ENCODE measurements around the gene SNX14.

The SNX14 gene

GRCh38 chr6:85473748-85474147, 119.9 kb downstream of the SNX14 start:
- Histone ChIP-seq H3K36me3 (ENCODE audit: control insufficient read depth, low read depth, low read length) (no peaks in the 10 kb centered on the region), H3K9ac (ENCODE audit: low read length) (no peak overlapping the region), H3K9me3 (ENCODE audit: control insufficient read depth, low read depth, low read length) (no peaks in the 10 kb centered on the region), H3K4me1 (ENCODE audit: control insufficient read depth, low read depth, low read length) (no peaks in the 10 kb centered on the region), H3K4me3 (ENCODE audit: low read length) (no peak overlapping the region), H3K27me3 (ENCODE audit: control insufficient read depth, insufficient read depth, low read length) (no peaks in the 10 kb centered on the region), H3K27ac (ENCODE audit: low read length) (no peak overlapping the region)

GRCh38 chr6:85472744-85473143, 120.9 kb downstream of the SNX14 start:
- Histone ChIP-seq H3K9me3 (ENCODE audit: control insufficient read depth, low read depth, low read length) (no peaks in the 10 kb centered on the region), H3K4me3 (ENCODE audit: low read length) (no peak overlapping the region), H3K4me1 (ENCODE audit: control insufficient read depth, low read depth, low read length) (no peaks in the 10 kb centered on the region), H3K36me3 (ENCODE audit: control insufficient read depth, low read depth, low read length) (no peaks in the 10 kb centered on the region), H3K9ac (ENCODE audit: low read length) (no peak overlapping the region), H3K27ac (ENCODE audit: low read length) (no peak overlapping the region), H3K27me3 (ENCODE audit: control insufficient read depth, insufficient read depth, low read length) (no peaks in the 10 kb centered on the region)

- no peaks in the 10 kb centered on the region for H3K27me3 ChIP-seq (ENCODE audit: control insufficient read depth, insufficient read depth, low read length)
- no peaks in the 10 kb centered on the region for H3K9me3 ChIP-seq (ENCODE audit: control insufficient read depth, low read depth, low read length)
- H3K4me3 ChIP-seq (ENCODE audit: low read length) = no peak overlapping the region
- no peak overlapping the region for H3K27ac ChIP-seq (ENCODE audit: low read length)
- no peaks in the 10 kb centered on the region for H3K4me1 ChIP-seq (ENCODE audit: control insufficient read depth, low read depth, low read length)
- no peaks in the 10 kb centered on the region for H3K36me3 ChIP-seq (ENCODE audit: control insufficient read depth, low read depth, low read length)
- no peak overlapping the region for H3K9ac ChIP-seq (ENCODE audit: low read length)
These were observed 123.6 kb downstream of the SNX14 start for GRCh38 chr6:85470023-85470410.

GRCh38 chr6:85469276-85470022, 124.2 kb downstream of the SNX14 start:
- no peak overlapping the region for H3K9ac ChIP-seq (ENCODE audit: low read length)
- no peaks in the 10 kb centered on the region for H3K27me3 ChIP-seq (ENCODE audit: control insufficient read depth, insufficient read depth, low read length)
- no peaks in the 10 kb centered on the region for H3K36me3 ChIP-seq (ENCODE audit: control insufficient read depth, low read depth, low read length)
- H3K27ac ChIP-seq (ENCODE audit: low read length) = no peak overlapping the region
- H3K9me3 ChIP-seq (ENCODE audit: control insufficient read depth, low read depth, low read length) = no peaks in the 10 kb centered on the region
- H3K4me1 ChIP-seq (ENCODE audit: control insufficient read depth, low read depth, low read length) = no peaks in the 10 kb centered on the region
- no peak overlapping the region for H3K4me3 ChIP-seq (ENCODE audit: low read length)

- H3K4me3 ChIP-seq (ENCODE audit: low read length) = no peak overlapping the region
- H3K9me3 ChIP-seq (ENCODE audit: control insufficient read depth, low read depth, low read length) = no peaks in the 10 kb centered on the region
- H3K36me3 ChIP-seq (ENCODE audit: control insufficient read depth, low read depth, low read length) = no peaks in the 10 kb centered on the region
- H3K27me3 ChIP-seq (ENCODE audit: control insufficient read depth, insufficient read depth, low read length) = no peaks in the 10 kb centered on the region
- no peak overlapping the region for H3K9ac ChIP-seq (ENCODE audit: low read length)
- no peak overlapping the region for H3K27ac ChIP-seq (ENCODE audit: low read length)
- no peaks in the 10 kb centered on the region for H3K4me1 ChIP-seq (ENCODE audit: control insufficient read depth, low read depth, low read length)
These were observed 125.3 kb downstream of the SNX14 start for GRCh38 chr6:85468326-85468725.

GRCh38 chr6:85465762-85466161, 127.9 kb downstream of the SNX14 start:
- no peak overlapping the region for H3K27ac ChIP-seq (ENCODE audit: low read length)
- H3K36me3 ChIP-seq (ENCODE audit: control insufficient read depth, low read depth, low read length) = no peaks in the 10 kb centered on the region
- peaks cover under 1% of the 10 kb centered on the region for H3K4me1 ChIP-seq (ENCODE audit: control insufficient read depth, low read depth, low read length)
- H3K4me3 ChIP-seq (ENCODE audit: low read length) = no peak overlapping the region
- H3K9ac ChIP-seq (ENCODE audit: low read length) = no peak overlapping the region
- no peaks in the 10 kb centered on the region for H3K27me3 ChIP-seq (ENCODE audit: control insufficient read depth, insufficient read depth, low read length)
- no peaks in the 10 kb centered on the region for H3K9me3 ChIP-seq (ENCODE audit: control insufficient read depth, low read depth, low read length)

GRCh38 chr6:85464722-85465150, 128.9 kb downstream of the SNX14 start:
- Histone ChIP-seq H3K27me3 (ENCODE audit: control insufficient read depth, insufficient read depth, low read length) (no peaks in the 10 kb centered on the region), H3K9me3 (ENCODE audit: control insufficient read depth, low read depth, low read length) (no peaks in the 10 kb centered on the region), H3K27ac (ENCODE audit: low read length) (no peak overlapping the region), H3K9ac (ENCODE audit: low read length) (no peak overlapping the region), H3K4me3 (ENCODE audit: low read length) (no peak overlapping the region), H3K36me3 (ENCODE audit: control insufficient read depth, low read depth, low read length) (no peaks in the 10 kb centered on the region), H3K4me1 (ENCODE audit: control insufficient read depth, low read depth, low read length) (peaks cover 8% of the 10 kb centered on the region)

- H3K4me3 ChIP-seq (ENCODE audit: low read length) = no peak overlapping the region
- H3K4me1 ChIP-seq (ENCODE audit: control insufficient read depth, low read depth, low read length) = peaks cover 13% of the 10 kb centered on the region
- H3K27ac ChIP-seq (ENCODE audit: low read length) = no peak overlapping the region
These were observed 129.4 kb downstream of the SNX14 start for GRCh38 chr6:85464260-85464644.

GRCh38 chr6:85463621-85464259, 129.9 kb downstream of the SNX14 start:
- Histone ChIP-seq H3K36me3 (ENCODE audit: control insufficient read depth, low read depth, low read length) (no peaks in the 10 kb centered on the region), H3K27ac (ENCODE audit: low read length) (no peak overlapping the region), H3K9me3 (ENCODE audit: control insufficient read depth, low read depth, low read length) (no peaks in the 10 kb centered on the region), H3K4me3 (ENCODE audit: low read length) (no peak overlapping the region), H3K27me3 (ENCODE audit: control insufficient read depth, insufficient read depth, low read length) (no peaks in the 10 kb centered on the region), H3K9ac (ENCODE audit: low read length) (no peak overlapping the region), H3K4me1 (ENCODE audit: control insufficient read depth, low read depth, low read length) (peaks cover 17% of the 10 kb centered on the region)

More at GRCh38 chr6:85464260-85464644, 129.4 kb downstream of the SNX14 start:
- Histone ChIP-seq H3K9ac (ENCODE audit: low read length) (no peak overlapping the region), H3K27me3 (ENCODE audit: control insufficient read depth, insufficient read depth, low read length) (no peaks in the 10 kb centered on the region), H3K9me3 (ENCODE audit: control insufficient read depth, low read depth, low read length) (no peaks in the 10 kb centered on the region), H3K36me3 (ENCODE audit: control insufficient read depth, low read depth, low read length) (no peaks in the 10 kb centered on the region)

- Histone ChIP-seq H3K9ac (ENCODE audit: low read length) (no peak overlapping the region), H3K27me3 (ENCODE audit: control insufficient read depth, insufficient read depth, low read length) (no peaks in the 10 kb centered on the region)
These were observed 131.0 kb downstream of the SNX14 start for GRCh38 chr6:85462673-85463072.

GRCh38 chr6:85461798-85462170, 131.9 kb downstream of the SNX14 start:
- no peaks in the 10 kb centered on the region for H3K9me3 ChIP-seq (ENCODE audit: control insufficient read depth, low read depth, low read length)
- H3K36me3 ChIP-seq (ENCODE audit: control insufficient read depth, low read depth, low read length) = no peaks in the 10 kb centered on the region
- H3K4me3 ChIP-seq (ENCODE audit: low read length) = no peak overlapping the region
- H3K4me1 ChIP-seq (ENCODE audit: control insufficient read depth, low read depth, low read length) = peaks cover 26% of the 10 kb centered on the region
- H3K27ac ChIP-seq (ENCODE audit: low read length) = no peak overlapping the region
- no peak overlapping the region for H3K9ac ChIP-seq (ENCODE audit: low read length)
- H3K27me3 ChIP-seq (ENCODE audit: control insufficient read depth, insufficient read depth, low read length) = no peaks in the 10 kb centered on the region

More at GRCh38 chr6:85462673-85463072, 131.0 kb downstream of the SNX14 start:
- H3K9me3 ChIP-seq (ENCODE audit: control insufficient read depth, low read depth, low read length) = no peaks in the 10 kb centered on the region
- peaks cover 26% of the 10 kb centered on the region for H3K4me1 ChIP-seq (ENCODE audit: control insufficient read depth, low read depth, low read length)
- no peak overlapping the region for H3K27ac ChIP-seq (ENCODE audit: low read length)
- no peaks in the 10 kb centered on the region for H3K36me3 ChIP-seq (ENCODE audit: control insufficient read depth, low read depth, low read length)
- H3K4me3 ChIP-seq (ENCODE audit: low read length) = no peak overlapping the region
